Measurements from ENCODE around the gene STX11.
"Not testable (repeated sequence)": the region's sequence is repeated elsewhere in the genome, so short reads cannot be mapped to it uniquely, and the experiment has no call there.

GRCh38 chr6:144180354-144180753 lies 30.0 kb downstream of the STX11 start:
- not testable (repeated sequence) for TF ChIP-seq EP300, POLR2A (IDR thresholded peaks at IDR 0.05)
- TF ChIP-seq, protein P1, sequence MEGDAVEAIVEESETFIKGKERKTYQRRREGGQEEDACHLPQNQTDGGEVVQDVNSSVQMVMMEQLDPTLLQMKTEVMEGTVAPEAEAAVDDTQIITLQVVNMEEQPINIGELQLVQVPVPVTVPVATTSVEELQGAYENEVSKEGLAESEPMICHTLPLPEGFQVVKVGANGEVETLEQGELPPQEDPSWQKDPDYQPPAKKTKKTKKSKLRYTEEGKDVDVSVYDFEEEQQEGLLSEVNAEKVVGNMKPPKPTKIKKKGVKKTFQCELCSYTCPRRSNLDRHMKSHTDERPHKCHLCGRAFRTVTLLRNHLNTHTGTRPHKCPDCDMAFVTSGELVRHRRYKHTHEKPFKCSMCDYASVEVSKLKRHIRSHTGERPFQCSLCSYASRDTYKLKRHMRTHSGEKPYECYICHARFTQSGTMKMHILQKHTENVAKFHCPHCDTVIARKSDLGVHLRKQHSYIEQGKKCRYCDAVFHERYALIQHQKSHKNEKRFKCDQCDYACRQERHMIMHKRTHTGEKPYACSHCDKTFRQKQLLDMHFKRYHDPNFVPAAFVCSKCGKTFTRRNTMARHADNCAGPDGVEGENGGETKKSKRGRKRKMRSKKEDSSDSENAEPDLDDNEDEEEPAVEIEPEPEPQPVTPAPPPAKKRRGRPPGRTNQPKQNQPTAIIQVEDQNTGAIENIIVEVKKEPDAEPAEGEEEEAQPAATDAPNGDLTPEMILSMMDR (IDR thresholded peaks at IDR 0.05) = not testable (repeated sequence)

All from gastroesophageal sphincter (tissue), 3 donors.